ENCODE results near the gene USP9Y. TPM values are rescaled to one million over a fixed set of nuclear protein-coding genes. Genes with fewer than 3 reads are reported as not detected.

USP9Y gene
- total and polyA plus RNA-seq, 2 donors (not counting 1 experiment from before 2014, with no cell fraction given) = 42.1 TPM; not detected in 1

DNA sequence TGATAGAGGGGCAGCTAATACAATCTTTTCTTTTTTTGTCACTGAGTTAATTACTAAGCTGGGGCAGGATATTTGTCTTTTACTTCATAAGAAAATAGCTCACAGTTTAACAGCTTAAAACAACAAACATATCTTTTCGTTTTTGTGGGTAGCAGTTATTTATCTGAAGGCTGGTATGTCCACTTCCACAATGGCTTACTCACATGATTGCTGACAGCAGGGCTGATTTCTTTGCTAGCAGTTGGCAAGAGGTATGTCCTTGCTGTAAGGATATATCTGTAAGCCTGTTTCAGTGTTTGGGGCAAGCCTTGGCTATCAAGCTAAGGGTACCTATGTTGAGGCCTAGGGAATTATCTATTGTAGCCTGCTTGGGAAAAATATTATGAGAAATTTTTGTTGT is 1.1 kb downstream of the USP9Y start:
- Histone ChIP-seq H4K20me1 (ENCODE audit: control insufficient read depth, insufficient read depth, low read length, poor library complexity, severe bottlenecking) (no peaks in the 10 kb centered on the region), H3K4me2 (replicated peaks; ENCODE audit: low read depth, low read length, poor library complexity, severe bottlenecking) (no peak overlapping the region), H3K27ac (ENCODE audit: low read length in 2 of 2) (no peak overlapping the region), H3K27me3 (replicated peaks in 1 of 4; ENCODE audit: control extremely low read depth in 1 of 4, control insufficient read depth in 3 of 4, insufficient read depth in 4 of 4, low read length in 3 of 4) (no peaks in the 10 kb centered on the region), H2AFZ (ENCODE audit: insufficient read depth, low read depth, low read length, poor library complexity, severe bottlenecking) (no peak overlapping the region), H3K36me3 (replicated peaks in 1 of 2; ENCODE audit: control extremely low read depth in 1 of 2, control insufficient read depth in 1 of 2, extremely low read depth in 1 of 2, insufficient read depth in 2 of 2, low read length in 1 of 2) (peaks cover 0 to 21% of the 10 kb centered on the region in 2 experiments), H3K4me3 (ENCODE audit: control extremely low read depth in 1 of 5, extremely low read depth in 1 of 5, insufficient read depth in 1 of 5, low read depth in 2 of 5, low read length in 4 of 5) (no peak overlapping the region), H3K79me2 (ENCODE audit: control insufficient read depth, insufficient read depth, low read length) (no peaks in the 10 kb centered on the region), H3K4me1 (ENCODE audit: control insufficient read depth in 2 of 2, insufficient read depth in 2 of 2, low read length in 2 of 2) (no peaks in the 10 kb centered on the region), H3K9me3 (ENCODE audit: control extremely low read depth in 1 of 3, control insufficient read depth in 2 of 3, insufficient read depth in 1 of 3, low read length in 2 of 3) (peaks cover 1 to 23% (median 14%) of the 10 kb centered on the region in 3 donors), H3K9ac (ENCODE audit: low read length) (no peak overlapping the region)
- DNase-seq (no peak), ATAC-seq (ENCODE audit: low read depth) (no peak)
- Mint-ChIP-seq H3K4me3 (no peak overlapping the region), H3K27me3 (no peaks in the 10 kb centered on the region), H3K27ac (no peak overlapping the region), H3K4me1 (peaks cover 8% of the 10 kb centered on the region), H3K9me3 (ENCODE audit: insufficient read depth) (no peaks in the 10 kb centered on the region)
- intact Hi-C loops (cut with micrococcal nuclease) = no loop called here
- no CpG with 5 or more reads among the region's 1 CpG for WGBS (ENCODE audit: insufficient coverage)
- POLR2A ChIA-PET = no interaction called here
- TF ChIP-seq EZH2 (IDR thresholded peaks at IDR 0.05; ENCODE audit: borderline replicate concordance, insufficient read depth, low read depth, low read length, poor library complexity, severe bottlenecking) (no peak), CTCF (IDR thresholded peaks at IDR 0.05) (no peak)
- CTCF ChIA-PET = no interaction called here

GRCh38 chrY:12710460-12710859 is 9.4 kb downstream of the USP9Y start:
- Histone ChIP-seq H3K27me3 (replicated peaks in 1 of 4; ENCODE audit: control extremely low read depth in 1 of 4, control insufficient read depth in 3 of 4, insufficient read depth in 4 of 4, low read length in 3 of 4) (no peaks in the 10 kb centered on the region), H3K4me1 (ENCODE audit: control insufficient read depth in 2 of 2, insufficient read depth in 2 of 2, low read length in 2 of 2) (no peaks in the 10 kb centered on the region), H3K4me2 (replicated peaks; ENCODE audit: low read depth, low read length, poor library complexity, severe bottlenecking) (no peak overlapping the region), H3K79me2 (ENCODE audit: control insufficient read depth, insufficient read depth, low read length) (no peaks in the 10 kb centered on the region), H4K20me1 (ENCODE audit: control insufficient read depth, insufficient read depth, low read length, poor library complexity, severe bottlenecking) (no peaks in the 10 kb centered on the region), H2AFZ (ENCODE audit: insufficient read depth, low read depth, low read length, poor library complexity, severe bottlenecking) (no peak overlapping the region), H3K27ac (ENCODE audit: low read length in 2 of 2) (no peak overlapping the region), H3K9ac (ENCODE audit: low read length) (no peak overlapping the region), H3K36me3 (replicated peaks in 1 of 2; ENCODE audit: control extremely low read depth in 1 of 2, control insufficient read depth in 1 of 2, extremely low read depth in 1 of 2, insufficient read depth in 2 of 2, low read length in 1 of 2) (peaks cover 0 to 21% of the 10 kb centered on the region in 2 experiments), H3K9me3 (ENCODE audit: control extremely low read depth in 1 of 3, control insufficient read depth in 2 of 3, insufficient read depth in 1 of 3, low read length in 2 of 3) (no peaks in the 10 kb centered on the region), H3K4me3 (ENCODE audit: control extremely low read depth in 1 of 5, extremely low read depth in 1 of 5, insufficient read depth in 1 of 5, low read depth in 2 of 5, low read length in 4 of 5) (no peak overlapping the region)
- intact Hi-C loops (cut with micrococcal nuclease) = no loop called here
- H3K27me3 Mint-ChIP-seq = no peaks in the 10 kb centered on the region
- no peaks in the 10 kb centered on the region for H3K4me1 Mint-ChIP-seq
- TF ChIP-seq CTCF (IDR thresholded peaks at IDR 0.05) (no peak), EZH2 (IDR thresholded peaks at IDR 0.05; ENCODE audit: borderline replicate concordance, insufficient read depth, low read depth, low read length, poor library complexity, severe bottlenecking) (no peak)
- no peak overlapping the region for H3K27ac Mint-ChIP-seq
- no peaks in the 10 kb centered on the region for H3K9me3 Mint-ChIP-seq (ENCODE audit: insufficient read depth)
- ATAC-seq (ENCODE audit: low read depth) (no peak), DNase-seq (no peak)
- ChIA-PET POLR2A (no interaction called here), CTCF (no interaction called here)
- no CpG with 5 or more reads among the region's 2 CpGs for WGBS (ENCODE audit: insufficient coverage)
- no peak overlapping the region for H3K4me3 Mint-ChIP-seq
